Ovary (tissue), 9 donors: Measurements from ENCODE around the gene TBX2. TPM values are rescaled to one million over a fixed set of nuclear protein-coding genes. Genes with fewer than 3 reads are reported as not detected.

Experiments
- DNase-seq, 5 donors: peaks; one replicate each; pipeline ENCODE4 v3.0.0-alpha.2; 2019 to 2020
- H3K27ac ChIP-seq, 2 donors: fragments of 200-600 bp; one replicate each; pipeline versions ENCODE4 v1.5.1 to v1.8.0; 2019 to 2022
- H3K27me3 ChIP-seq: fragments of 200-600 bp; one replicate; pipeline ENCODE4 v1.8.0; 2022
- H3K36me3 ChIP-seq: fragments of 200-600 bp; sonication (generic); one replicate; pipeline ENCODE4 v1.5.1; 2019
- H3K4me1 ChIP-seq: one replicate; pipeline ENCODE4 v1.8.1; 2013; ENCODE audit warnings: mild to moderate bottlenecking, moderate library complexity; ENCODE audit not compliant: insufficient read depth
- H3K4me3 ChIP-seq: fragments of 200-600 bp; sonication (generic); one replicate; pipeline ENCODE4 v1.5.1; 2017
- H3K9me3 ChIP-seq, 2 donors: fragments of 200-600 bp in 1 of 2; sonication (generic) in 1 of 2; one replicate each; pipeline versions ENCODE4 v1.5.1 to v1.8.1; 2013 to 2019; ENCODE audit warnings: mild to moderate bottlenecking in 1 of 2, moderate library complexity in 1 of 2
- CTCF ChIP-seq, 3 donors: fragments of 450-650 bp in 2 of 3; fragments of 200-600 bp in 1 of 3; IDR thresholded peaks; one replicate each; pipeline versions ENCODE4 v1.5.1 to v1.8.0; 2016 to 2022; ENCODE audit warnings: antibody characterized with exemption in 3 of 3, mild to moderate bottlenecking in 1 of 3
- EP300 ChIP-seq: sonication (generic); formaldehyde crosslinking; IDR thresholded peaks from one replicate; pipeline ENCODE4 v1.6.1; 2017; ENCODE audit warnings: antibody characterized with exemption
- POLR2A ChIP-seq: fragments of 450-650 bp; IDR thresholded peaks from one replicate; pipeline ENCODE4 v1.6.1; 2017; ENCODE audit warnings: antibody characterized with exemption, mild to moderate bottlenecking, moderate library complexity
- WGBS, 3 donors: extraction: QIAGEN DNeasy Blood & Tissue Kit in 1 of 3; methylation state at CpG; one replicate each; pipeline versions ENCODE4 v1.1.5 to v1.1.7; 2013 to 2017; 5-methylcytosine and 5-hydroxymethylcytosine counted together
- intact Hi-C, 4 donors: fragments of 100-400 bp; cut with DNase I; formaldehyde crosslinking; loops; one replicate each; pipeline versions ENCODE4 v1.11.0 to v1.15.1; 2022 to 2023
- polyA plus RNA-seq, 2 donors: library from polyadenylated mRNA; stranded (reverse); fragments of 200-250 nt in 1 of 2; fragments of 350-450 nt in 1 of 2; fragmentation: Illumina TruSeq in 1 of 2; extraction: RNeasy Lipid Tissue Mini Kit (QIAGEN cat#74804) in 1 of 2; gene quantifications; one replicate each; pipeline ENCODE4 v1.2.3, GENCODE V29; 2013 to 2014
- total RNA-seq, 7 donors: library from RNA; depleted of rRNA in 2 of 7; stranded (reverse); fragments of >200 nt in 2 of 7; fragmentation: NEBNext Ultra II Directional in 3 of 7; extraction: Animal tissue kit (Norgen Biotek cat#: 25700) in 3 of 7; gene quantifications; one replicate each; pipeline versions ENCODE4 v1.1.0 to v1.2.4, GENCODE V29; 2016 to 2023
- donor health status: DM: no; HTN: no; CAD: no; lungs with moderate emphysema.
- donor health status: DM: no; HTN: no; CAD: no.
- donor health status: Bipolar disorder and iron deficiency.
- donor health status: DM: yes; HTN: yes; CAD: no.
- donor health status: DM: no; HTN: no; CAD: no.
- donor health status: DM: yes; HTN: yes; CAD: no.

TBX2 gene
- total and polyA plus RNA-seq, 9 donors: 4.8 to 22.2 (median 16.0) TPM

GRCh38 chr17:61458000-61458399 is 58.4 kb downstream of the TBX2 start:
- no peaks in the 10 kb centered on the region for H3K27me3 ChIP-seq
- TF ChIP-seq EP300: no peak
- TF ChIP-seq POLR2A: no peak
- TF ChIP-seq CTCF (IDR thresholded peaks at IDR 0.05): no peak
- no peak overlapping the region for H3K4me3 ChIP-seq
- peaks cover 0 to 7% of the 10 kb centered on the region in 2 donors for H3K9me3 ChIP-seq
- DNase-seq: no peak
- WGBS, 3 donors: 6 to 13% (median 13%) methylated on average over 14 of the region's 14 CpGs
- H3K36me3 ChIP-seq: no peaks in the 10 kb centered on the region
- H3K4me1 ChIP-seq: peaks cover 3% of the 10 kb centered on the region
- intact Hi-C loops: no loop called here
- H3K27ac ChIP-seq: no peak overlapping the region

GRCh38 chr17:61458421-61459141 is 58.9 kb downstream of the TBX2 start:
- Histone ChIP-seq H3K4me3 (no peak overlapping the region), H3K27ac (no peak overlapping the region), H3K36me3 (no peaks in the 10 kb centered on the region), H3K27me3 (no peaks in the 10 kb centered on the region), H3K9me3 (peaks cover 0 to 7% of the 10 kb centered on the region in 2 donors), H3K4me1 (peaks cover 3% of the 10 kb centered on the region)
- DNase-seq: peak in 1 of 5 donors; percentile 11
- TF ChIP-seq POLR2A (no peak), CTCF (IDR thresholded peaks at IDR 0.05) (no peak), EP300 (no peak)
- WGBS, 3 donors: 51 to 59% (median 54%) methylated on average over 5 of the region's 5 CpGs
- intact Hi-C loops: no loop called here

Other genes with a start within 250 kb of the TBX2 start
- gene TBX4, start 52.6 kb downstream of the TBX2 start, total RNA-seq: under 1 TPM in 1 of 7 donors, not detected in 6; 0.18 TPM
- not detected for gene TBX4, start 52.6 kb downstream of the TBX2 start, polyA plus RNA-seq
- not detected for gene NACA2, start 191.4 kb downstream of the TBX2 start, total RNA-seq
- gene NACA2, start 191.4 kb downstream of the TBX2 start, polyA plus RNA-seq: not detected